HepG2 (cell line): ENCODE measurements around the gene SLC38A4. TPM values are rescaled to one million over a fixed set of nuclear protein-coding genes. Genes with fewer than 3 reads are reported as not detected.
A peak's percentile ranks its signal among the peaks of the same experiment; 100 is the strongest.

ENCODE experiments used
- CENPT ChIP-seq: sonication (generic); formaldehyde crosslinking; IDR thresholded peaks from 2 replicates; pipeline ENCODE4 v1.8.0; 2022; ENCODE audit warnings: low read depth, mild to moderate bottlenecking, moderate library complexity, missing genetic modification reagents
- ELF4 ChIP-seq: sonication (generic); formaldehyde crosslinking; IDR thresholded peaks from 2 replicates; pipeline ENCODE4 v1.5.0; 2020; ENCODE audit warnings: missing genetic modification reagents, mild to moderate bottlenecking, moderate library complexity, borderline replicate concordance
- KLF11 ChIP-seq: IDR thresholded peaks from 2 replicates; pipeline ENCODE4 v1.6.1; 2016; ENCODE audit warnings: missing compliant biosample characterization
- KLF16 ChIP-seq, 2 experiments: sonication (generic) in 1 of 2; formaldehyde crosslinking in 1 of 2; IDR thresholded peaks; 2 replicates each; pipeline versions ENCODE4 v1.6.1 to v1.8.0; 2016 to 2023; ENCODE audit warnings: missing genetic modification reagents in 2 of 2, missing compliant biosample characterization in 1 of 2
- NCOA2 ChIP-seq: sonication (generic); formaldehyde crosslinking; IDR thresholded peaks from 2 replicates; pipeline ENCODE4 v1.8.0; 2022; ENCODE audit warnings: inconsistent platforms
- STAG1 ChIP-seq: sonication (generic); formaldehyde crosslinking; IDR thresholded peaks from 2 replicates; pipeline ENCODE4 v1.4.0; 2020; ENCODE audit warnings: missing genetic modification reagents
- XRCC5 ChIP-seq: fragments of 200-400 bp; formaldehyde crosslinking; optimal IDR thresholded peaks from 2 replicates; pipeline ENCODE3; 2017; ENCODE audit warnings: mild to moderate bottlenecking, low read length
- ZNF101 ChIP-seq: sonication (generic); formaldehyde crosslinking; IDR thresholded peaks from 2 replicates; pipeline ENCODE4 v1.4.0; 2020; ENCODE audit warnings: mild to moderate bottlenecking, low read depth, missing genetic modification reagents, borderline replicate concordance
- ZNF225 ChIP-seq: sonication (generic); formaldehyde crosslinking; IDR thresholded peaks from 2 replicates; pipeline ENCODE4 v1.4.0; 2020; ENCODE audit warnings: mild to moderate bottlenecking, missing genetic modification reagents
- ZNF329 ChIP-seq: sonication (generic); formaldehyde crosslinking; IDR thresholded peaks from 2 replicates; pipeline ENCODE4 v1.9.0; 2021; ENCODE audit warnings: low read depth, mild to moderate bottlenecking, missing genetic modification reagents
- ZNF598 ChIP-seq: sonication (generic); formaldehyde crosslinking; IDR thresholded peaks from 2 replicates; pipeline ENCODE4 v1.5.1; 2020; ENCODE audit warnings: mild to moderate bottlenecking, missing genetic modification reagents, borderline replicate concordance
- ZNF614 ChIP-seq: IDR thresholded peaks from 2 replicates; pipeline ENCODE4 v1.6.1; 2018; ENCODE audit warnings: missing biosample characterization, missing genetic modification reagents, inconsistent platforms, borderline replicate concordance
- ZNF644 ChIP-seq: IDR thresholded peaks from 2 replicates; pipeline ENCODE4 v1.6.1; 2016; ENCODE audit warnings: low read depth
- ZNF703 ChIP-seq: sonication (generic); formaldehyde crosslinking; IDR thresholded peaks from 2 replicates; pipeline ENCODE4 v1.5.1; 2020; ENCODE audit warnings: missing genetic modification reagents, mild to moderate bottlenecking, moderate library complexity, borderline replicate concordance
- ZNF772 ChIP-seq: sonication (generic); formaldehyde crosslinking; IDR thresholded peaks from 2 replicates; pipeline ENCODE4 v1.5.0; 2020; ENCODE audit warnings: mild to moderate bottlenecking, missing genetic modification reagents
- polyA plus RNA-seq, 8 experiments: library from polyadenylated mRNA; depleted of rRNA in 3 of 8; stranded (reverse) in 7 of 8; unstranded in 1 of 8; fragments of >200 nt; fragmentation: Illumina TruSeq in 4 of 8; extraction: Trizol in 4 of 8; gene quantifications; 2 replicates each; pipeline versions ENCODE4 v1.2.1 to v1.2.3, GENCODE V29; 2011 to 2016; ENCODE audit warnings: low read depth in 4 of 8, missing spikeins in 1 of 8, mixed read lengths in 1 of 8; ENCODE audit not compliant: insufficient read depth in 1 of 8
- total RNA-seq, 5 experiments: library from RNA; depleted of rRNA; stranded (reverse); fragments of >200 nt; fragmentation: Illumina TruSeq; extraction: Trizol; gene quantifications; 2 replicates each; pipeline ENCODE4 v1.2.3, GENCODE V29; 2016; ENCODE audit warnings: low read depth in 1 of 5
- TF ChIP-seq, protein P1 (sequence below): IDR thresholded peaks from 2 replicates; pipeline ENCODE4 v1.6.1; 2016; ENCODE audit warnings: mild to moderate bottlenecking
- TF ChIP-seq, protein P2 (sequence below): sonication (generic); formaldehyde crosslinking; IDR thresholded peaks from 2 replicates; pipeline ENCODE4 v1.5.0; 2020; ENCODE audit warnings: mild to moderate bottlenecking, missing genetic modification reagents, borderline replicate concordance
- TF ChIP-seq, protein P3 (sequence below): sonication (generic); formaldehyde crosslinking; IDR thresholded peaks from 2 replicates; pipeline ENCODE4 v1.9.0; 2022; ENCODE audit warnings: missing genetic modification reagents, mild to moderate bottlenecking, borderline replicate concordance
- TF ChIP-seq, protein P4 (sequence below): sonication (generic); formaldehyde crosslinking; IDR thresholded peaks from 2 replicates; pipeline ENCODE4 v1.4.0; 2020; ENCODE audit warnings: missing genetic modification reagents
- TF ChIP-seq, protein P5 (sequence below): sonication (generic); formaldehyde crosslinking; IDR thresholded peaks from 2 replicates; pipeline ENCODE4 v1.4.0; 2020; ENCODE audit warnings: missing genetic modification reagents

The SLC38A4 gene
- total and polyA plus RNA-seq, 2 of the 13 experiments (the other 11 are each of a cell fraction or from before 2014, with no cell fraction given), result 3.5 to 5.2 TPM

DNA sequence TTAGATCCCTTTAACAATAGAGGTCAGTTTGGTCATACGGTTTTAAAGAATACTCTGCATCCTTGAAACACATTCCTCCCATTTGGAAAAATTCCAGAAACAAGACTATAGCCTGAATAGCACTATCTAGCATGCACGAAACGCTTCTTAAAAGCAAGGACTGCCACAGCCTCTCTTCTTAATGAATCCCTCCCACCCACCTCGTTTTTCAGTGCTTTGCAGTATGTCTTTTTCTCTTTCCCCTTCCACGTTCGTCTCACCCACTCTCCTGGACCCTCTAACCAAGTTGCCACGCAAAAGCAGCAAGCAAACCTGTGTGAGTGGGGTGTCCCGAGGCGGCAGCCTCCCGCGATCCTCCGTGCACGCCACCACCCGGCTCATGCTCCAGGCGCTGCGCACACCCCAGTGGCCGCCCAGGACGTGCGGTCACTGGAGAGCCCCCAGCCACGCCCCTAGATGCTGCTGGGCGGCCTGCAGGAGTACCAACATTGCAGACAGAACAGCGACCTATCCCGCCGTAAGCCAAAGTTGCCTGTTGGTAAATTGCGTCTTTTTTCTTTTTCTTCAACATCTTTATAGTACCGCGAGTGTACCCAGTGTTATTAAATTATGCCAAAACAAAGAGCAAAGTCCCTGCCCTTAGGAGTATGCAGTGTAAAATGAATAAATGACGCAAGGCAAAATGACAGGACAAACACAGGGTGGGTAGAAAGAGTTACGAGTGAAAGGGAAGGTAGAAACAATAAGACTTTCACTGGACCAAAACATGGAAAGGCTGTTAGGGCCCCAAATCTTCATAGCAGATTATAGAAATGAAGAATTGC lies at the start of gene SLC38A4 (continued):
- TF ChIP-seq, protein P1, sequence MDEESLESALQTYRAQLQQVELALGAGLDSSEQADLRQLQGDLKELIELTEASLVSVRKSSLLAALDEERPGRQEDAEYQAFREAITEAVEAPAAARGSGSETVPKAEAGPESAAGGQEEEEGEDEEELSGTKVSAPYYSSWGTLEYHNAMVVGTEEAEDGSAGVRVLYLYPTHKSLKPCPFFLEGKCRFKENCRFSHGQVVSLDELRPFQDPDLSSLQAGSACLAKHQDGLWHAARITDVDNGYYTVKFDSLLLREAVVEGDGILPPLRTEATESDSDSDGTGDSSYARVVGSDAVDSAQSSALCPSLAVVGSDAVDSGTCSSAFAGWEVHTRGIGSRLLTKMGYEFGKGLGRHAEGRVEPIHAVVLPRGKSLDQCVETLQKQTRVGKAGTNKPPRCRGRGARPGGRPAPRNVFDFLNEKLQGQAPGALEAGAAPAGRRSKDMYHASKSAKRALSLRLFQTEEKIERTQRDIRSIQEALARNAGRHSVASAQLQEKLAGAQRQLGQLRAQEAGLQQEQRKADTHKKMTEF (CRISPR knock-in tag), result peak; percentile 49; the same call in 1 of the 2 replicates
- TF ChIP-seq ZNF598 (CRISPR knock-in tag), result peak; percentile 69; the same call in 1 of the 2 replicates
- TF ChIP-seq STAG1 (CRISPR knock-in tag), result peak; percentile 76
- TF ChIP-seq CENPT, result no peak
- peak; percentile 42; the same call in 1 of the 2 replicates for TF ChIP-seq ZNF329
- peak; percentile 54 for TF ChIP-seq XRCC5
- no peak for TF ChIP-seq ZNF772
- no peak for TF ChIP-seq ZNF225 (CRISPR knock-in tag)
- TF ChIP-seq, protein P2, sequence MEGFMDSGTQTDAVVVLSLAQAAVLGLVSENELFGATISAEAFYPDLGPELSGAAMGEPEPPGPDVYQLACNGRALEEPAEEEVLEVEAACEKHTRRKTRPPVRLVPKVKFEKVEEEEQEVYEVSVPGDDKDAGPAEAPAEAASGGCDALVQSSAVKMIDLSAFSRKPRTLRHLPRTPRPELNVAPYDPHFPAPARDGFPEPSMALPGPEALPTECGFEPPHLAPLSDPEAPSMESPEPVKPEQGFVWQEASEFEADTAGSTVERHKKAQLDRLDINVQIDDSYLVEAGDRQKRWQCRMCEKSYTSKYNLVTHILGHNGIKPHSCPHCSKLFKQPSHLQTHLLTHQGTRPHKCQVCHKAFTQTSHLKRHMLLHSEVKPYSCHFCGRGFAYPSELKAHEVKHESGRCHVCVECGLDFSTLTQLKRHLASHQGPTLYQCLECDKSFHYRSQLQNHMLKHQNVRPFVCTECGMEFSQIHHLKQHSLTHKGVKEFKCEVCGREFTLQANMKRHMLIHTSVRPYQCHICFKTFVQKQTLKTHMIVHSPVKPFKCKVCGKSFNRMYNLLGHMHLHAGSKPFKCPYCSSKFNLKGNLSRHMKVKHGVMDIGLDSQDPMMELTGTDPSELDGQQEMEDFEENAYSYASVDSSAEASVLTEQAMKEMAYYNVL (CRISPR knock-in tag), result peak; percentile 66
- TF ChIP-seq ZNF101, result no peak
- TF ChIP-seq KLF11, result 0 out of 2 replicates have a peak, but pooled peaks have one; percentile 15
- TF ChIP-seq KLF16 (CRISPR knock-in tag; IDR thresholded peaks at IDR 0.05), result peak in 1 of 2 experiments; percentile 55; a peak in 2 of 4 replicates
- TF ChIP-seq ZNF703 (CRISPR knock-in tag), result no peak
- TF ChIP-seq, protein P3, sequence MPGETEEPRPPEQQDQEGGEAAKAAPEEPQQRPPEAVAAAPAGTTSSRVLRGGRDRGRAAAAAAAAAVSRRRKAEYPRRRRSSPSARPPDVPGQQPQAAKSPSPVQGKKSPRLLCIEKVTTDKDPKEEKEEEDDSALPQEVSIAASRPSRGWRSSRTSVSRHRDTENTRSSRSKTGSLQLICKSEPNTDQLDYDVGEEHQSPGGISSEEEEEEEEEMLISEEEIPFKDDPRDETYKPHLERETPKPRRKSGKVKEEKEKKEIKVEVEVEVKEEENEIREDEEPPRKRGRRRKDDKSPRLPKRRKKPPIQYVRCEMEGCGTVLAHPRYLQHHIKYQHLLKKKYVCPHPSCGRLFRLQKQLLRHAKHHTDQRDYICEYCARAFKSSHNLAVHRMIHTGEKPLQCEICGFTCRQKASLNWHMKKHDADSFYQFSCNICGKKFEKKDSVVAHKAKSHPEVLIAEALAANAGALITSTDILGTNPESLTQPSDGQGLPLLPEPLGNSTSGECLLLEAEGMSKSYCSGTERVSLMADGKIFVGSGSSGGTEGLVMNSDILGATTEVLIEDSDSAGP (CRISPR knock-in tag), result peak; percentile 45; the same call in 1 of the 2 replicates
- TF ChIP-seq, protein P4, sequence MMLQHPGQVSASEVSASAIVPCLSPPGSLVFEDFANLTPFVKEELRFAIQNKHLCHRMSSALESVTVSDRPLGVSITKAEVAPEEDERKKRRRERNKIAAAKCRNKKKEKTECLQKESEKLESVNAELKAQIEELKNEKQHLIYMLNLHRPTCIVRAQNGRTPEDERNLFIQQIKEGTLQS, result peak; percentile 10; the same call in 1 of the 2 replicates
- 0 out of 2 replicates have a peak, but pooled peaks have one; percentile 45 for TF ChIP-seq ZNF614
- TF ChIP-seq NCOA2, result peak; percentile 23; the same call in 1 of the 2 replicates
- TF ChIP-seq, protein P5, sequence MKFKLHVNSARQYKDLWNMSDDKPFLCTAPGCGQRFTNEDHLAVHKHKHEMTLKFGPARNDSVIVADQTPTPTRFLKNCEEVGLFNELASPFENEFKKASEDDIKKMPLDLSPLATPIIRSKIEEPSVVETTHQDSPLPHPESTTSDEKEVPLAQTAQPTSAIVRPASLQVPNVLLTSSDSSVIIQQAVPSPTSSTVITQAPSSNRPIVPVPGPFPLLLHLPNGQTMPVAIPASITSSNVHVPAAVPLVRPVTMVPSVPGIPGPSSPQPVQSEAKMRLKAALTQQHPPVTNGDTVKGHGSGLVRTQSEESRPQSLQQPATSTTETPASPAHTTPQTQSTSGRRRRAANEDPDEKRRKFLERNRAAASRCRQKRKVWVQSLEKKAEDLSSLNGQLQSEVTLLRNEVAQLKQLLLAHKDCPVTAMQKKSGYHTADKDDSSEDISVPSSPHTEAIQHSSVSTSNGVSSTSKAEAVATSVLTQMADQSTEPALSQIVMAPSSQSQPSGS, result peak; percentile 51; the same call in 1 of the 2 replicates
- TF ChIP-seq ELF4, result no peak
- TF ChIP-seq ZNF644, result peak; percentile 52; the same call in 1 of the 2 replicates
